ENCODE data around the gene TIGD3.

Gene TIGD3

DNA sequence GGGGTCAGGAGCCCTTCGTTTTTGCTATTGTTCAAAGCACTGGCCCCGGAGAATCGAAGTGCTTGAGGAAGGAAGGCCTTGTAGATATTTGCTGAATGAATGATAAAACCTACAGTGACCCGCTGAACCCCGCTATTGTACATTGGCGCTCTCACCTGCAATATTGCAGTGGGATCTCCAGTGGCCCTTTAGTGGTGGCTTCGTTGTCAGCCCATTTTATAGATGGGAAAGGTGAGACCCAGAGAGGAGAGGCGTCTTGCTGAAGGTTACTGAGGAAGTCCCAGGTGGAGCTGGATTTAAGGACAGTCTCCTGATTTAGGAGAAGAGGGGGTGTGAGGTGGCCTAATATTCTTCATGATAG lies 38.7 kb upstream of the TIGD3 start:
- H3K9ac ChIP-seq (ENCODE audit: low read depth, low read length): peak overlapping the region; percentile 91
- peak overlapping the region; percentile 94 for H3K4me3 ChIP-seq (ENCODE audit: low read length)
- H3K9me3 ChIP-seq (replicated peaks; ENCODE audit: low read length): no peaks in the 10 kb centered on the region
- H3K27me3 ChIP-seq (ENCODE audit: control insufficient read depth, insufficient read depth, low read length): no peaks in the 10 kb centered on the region
- peaks cover 14% of the 10 kb centered on the region for H3K36me3 ChIP-seq (ENCODE audit: insufficient read depth, low read length)
- peak overlapping the region; percentile 90 for H3K4me2 ChIP-seq (ENCODE audit: low read length)
- H3K4me1 ChIP-seq (ENCODE audit: control insufficient read depth, insufficient read depth, low read length): peaks cover 43% of the 10 kb centered on the region

DNA sequence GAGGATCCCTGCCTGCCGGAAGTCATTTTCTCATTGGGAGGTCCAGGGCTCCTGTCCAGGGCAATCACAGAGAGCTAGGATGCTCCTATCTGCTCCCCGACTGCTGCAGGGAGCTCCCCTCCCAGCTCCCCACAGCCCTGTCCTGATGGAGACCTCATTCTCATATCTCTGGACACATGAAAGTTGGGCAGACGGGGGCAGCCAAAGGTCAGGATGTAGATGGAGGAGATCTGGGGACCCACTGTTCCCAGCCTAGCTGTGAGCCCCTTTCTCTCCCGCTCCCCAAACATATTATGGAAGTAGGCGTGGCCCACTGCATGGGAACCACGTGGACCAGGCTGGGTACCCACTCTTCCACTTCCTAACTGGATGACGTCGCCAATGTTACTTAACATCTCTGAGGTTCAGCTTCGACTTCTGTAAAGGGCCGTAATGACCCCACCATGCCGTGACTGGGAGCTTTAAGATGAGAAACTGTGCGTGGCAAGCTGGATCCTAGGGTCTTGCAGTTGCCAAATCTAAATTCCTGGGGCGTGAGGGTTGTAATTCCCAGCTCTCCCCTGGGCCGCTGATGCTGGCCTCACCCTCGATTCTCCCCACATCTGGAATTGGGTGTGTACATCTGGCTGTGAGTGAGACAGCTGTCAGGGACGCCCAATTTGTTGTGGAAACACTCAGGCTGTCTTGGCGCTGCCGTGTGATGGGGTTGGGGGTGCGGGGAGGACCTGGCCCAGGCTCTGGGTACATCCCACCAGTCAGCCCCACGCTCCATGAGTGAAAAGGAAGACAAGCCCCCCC lies 38.1 kb upstream of the TIGD3 start:
- Histone ChIP-seq H3K36me3 (ENCODE audit: insufficient read depth, low read length) (peaks cover 20% of the 10 kb centered on the region), H3K27me3 (ENCODE audit: control insufficient read depth, insufficient read depth, low read length) (no peaks in the 10 kb centered on the region), H3K4me2 (ENCODE audit: low read length) (peak overlapping the region; percentile 90), H3K4me1 (ENCODE audit: control insufficient read depth, insufficient read depth, low read length) (peaks cover 37% of the 10 kb centered on the region), H3K9me3 (replicated peaks; ENCODE audit: low read length) (no peaks in the 10 kb centered on the region), H3K9ac (ENCODE audit: low read depth, low read length) (peak overlapping the region; percentile 91), H3K4me3 (ENCODE audit: low read length) (peak overlapping the region; percentile 94)

DNA sequence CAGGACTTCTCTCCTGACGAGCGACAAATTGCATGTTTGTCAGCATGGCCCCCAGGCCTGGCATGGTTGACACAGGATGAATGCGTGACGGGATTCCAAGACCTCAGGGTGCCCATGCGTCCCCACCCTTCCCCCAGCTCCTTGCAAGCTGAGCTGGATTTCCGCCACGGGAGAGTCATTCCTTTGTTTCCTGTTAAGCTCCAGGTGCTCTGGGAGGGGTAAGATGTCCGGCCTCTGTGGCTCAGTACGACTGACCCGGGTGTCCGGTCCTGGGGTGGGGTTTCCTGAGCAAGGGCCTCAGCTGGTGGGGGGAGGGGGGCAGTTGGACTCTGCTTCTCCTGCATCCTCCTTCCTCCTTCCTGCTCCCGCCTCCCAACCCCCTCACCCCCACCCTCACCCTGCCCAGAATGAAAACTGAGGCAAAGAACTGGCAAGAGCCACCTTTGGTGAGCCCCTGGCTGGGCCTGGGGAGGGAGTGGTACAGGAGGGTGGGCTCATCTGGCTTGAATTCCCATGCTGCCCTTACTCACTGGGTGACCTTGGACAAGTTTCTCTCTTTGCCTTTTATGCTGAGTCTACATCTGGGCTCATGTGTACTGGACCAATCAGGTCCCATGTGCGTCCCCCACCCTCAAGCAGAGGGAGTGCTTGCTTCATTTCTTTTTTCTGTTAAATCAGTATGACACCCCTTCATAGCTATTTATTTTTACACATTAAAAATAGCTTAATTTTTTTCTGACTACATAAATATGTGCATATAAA lies 37.3 kb upstream of the TIGD3 start:
- Histone ChIP-seq H3K9me3 (replicated peaks; ENCODE audit: low read length) (no peaks in the 10 kb centered on the region), H3K36me3 (ENCODE audit: insufficient read depth, low read length) (peaks cover 27% of the 10 kb centered on the region), H3K9ac (ENCODE audit: low read depth, low read length) (peak overlapping the region; percentile 91), H3K4me1 (ENCODE audit: control insufficient read depth, insufficient read depth, low read length) (peaks cover 34% of the 10 kb centered on the region), H3K27me3 (ENCODE audit: control insufficient read depth, insufficient read depth, low read length) (no peaks in the 10 kb centered on the region), H3K4me3 (ENCODE audit: low read length) (peak overlapping the region; percentile 94), H3K4me2 (ENCODE audit: low read length) (peak overlapping the region; percentile 90)

DNA sequence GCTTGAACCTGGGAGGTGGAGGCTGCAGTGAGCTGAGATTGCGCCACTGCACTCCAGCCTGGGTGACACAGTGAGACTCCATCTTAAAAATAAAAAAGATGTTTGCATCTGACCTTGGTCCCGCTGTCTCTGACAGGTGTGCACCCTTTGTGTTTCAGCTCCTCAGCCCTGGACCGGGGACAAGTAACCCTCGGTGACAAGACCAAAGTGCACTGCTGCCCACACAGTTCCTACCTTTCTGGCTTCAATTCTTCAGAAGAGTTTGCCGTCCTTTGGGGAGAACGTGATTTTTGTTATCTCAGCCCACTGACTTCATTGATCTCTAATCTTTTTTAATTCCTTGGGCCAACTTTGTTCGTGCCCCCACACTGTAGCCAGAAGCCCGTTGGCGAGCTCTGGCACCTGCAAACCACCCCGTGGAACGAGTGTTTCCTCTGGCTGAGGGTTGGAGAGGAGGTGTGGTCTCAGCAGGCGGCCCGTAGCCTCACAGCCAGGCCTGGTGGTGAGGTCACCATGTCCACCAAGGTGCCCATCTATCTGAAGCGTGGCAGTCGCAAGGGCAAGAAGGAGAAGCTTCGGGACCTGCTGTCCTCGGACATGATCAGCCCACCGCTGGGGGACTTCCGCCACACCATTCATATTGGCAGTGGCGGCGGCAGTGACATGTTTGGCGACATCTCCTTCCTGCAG lies 34.0 kb upstream of the TIGD3 start:
- Histone ChIP-seq H3K4me3 (ENCODE audit: low read length) (no peak overlapping the region), H3K9ac (ENCODE audit: low read depth, low read length) (no peak overlapping the region), H3K4me1 (ENCODE audit: control insufficient read depth, insufficient read depth, low read length) (peaks cover 22% of the 10 kb centered on the region)

DNA sequence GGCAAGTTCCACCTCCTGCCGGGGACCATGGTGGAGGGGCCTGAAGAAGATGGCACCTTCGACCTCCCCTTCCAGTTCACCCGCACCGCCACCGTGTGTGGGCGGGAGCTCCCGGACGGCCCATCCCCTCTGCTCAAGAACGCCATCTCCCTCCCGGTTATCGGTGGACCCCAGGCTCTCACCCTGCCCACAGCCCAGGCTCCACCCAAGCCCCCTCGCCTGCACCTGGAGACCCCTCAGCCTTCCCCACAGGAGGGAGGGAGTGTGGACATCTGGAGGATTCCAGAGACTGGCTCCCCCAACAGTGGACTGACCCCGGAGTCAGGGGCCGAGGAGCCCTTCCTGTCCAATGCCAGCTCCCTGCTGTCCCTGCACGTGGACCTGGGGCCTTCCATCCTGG lies 33.5 kb upstream of the TIGD3 start:
- Histone ChIP-seq H3K4me1 (ENCODE audit: control insufficient read depth, insufficient read depth, low read length) (peaks cover 19% of the 10 kb centered on the region), H3K27me3 (ENCODE audit: control insufficient read depth, insufficient read depth, low read length) (no peaks in the 10 kb centered on the region), H3K9me3 (replicated peaks; ENCODE audit: low read length) (no peaks in the 10 kb centered on the region), H3K4me2 (ENCODE audit: low read length) (no peak overlapping the region), H3K36me3 (ENCODE audit: insufficient read depth, low read length) (peaks cover 37% of the 10 kb centered on the region), H3K9ac (ENCODE audit: low read depth, low read length) (no peak overlapping the region), H3K4me3 (ENCODE audit: low read length) (no peak overlapping the region)

More for the DNA sequence above, 34.0 kb upstream of the TIGD3 start:
- H3K9me3 ChIP-seq (replicated peaks; ENCODE audit: low read length): no peaks in the 10 kb centered on the region
- H3K36me3 ChIP-seq (ENCODE audit: insufficient read depth, low read length): peaks cover 37% of the 10 kb centered on the region
- H3K27me3 ChIP-seq (ENCODE audit: control insufficient read depth, insufficient read depth, low read length): no peaks in the 10 kb centered on the region
- no peak overlapping the region for H3K4me2 ChIP-seq (ENCODE audit: low read length)

DNA sequence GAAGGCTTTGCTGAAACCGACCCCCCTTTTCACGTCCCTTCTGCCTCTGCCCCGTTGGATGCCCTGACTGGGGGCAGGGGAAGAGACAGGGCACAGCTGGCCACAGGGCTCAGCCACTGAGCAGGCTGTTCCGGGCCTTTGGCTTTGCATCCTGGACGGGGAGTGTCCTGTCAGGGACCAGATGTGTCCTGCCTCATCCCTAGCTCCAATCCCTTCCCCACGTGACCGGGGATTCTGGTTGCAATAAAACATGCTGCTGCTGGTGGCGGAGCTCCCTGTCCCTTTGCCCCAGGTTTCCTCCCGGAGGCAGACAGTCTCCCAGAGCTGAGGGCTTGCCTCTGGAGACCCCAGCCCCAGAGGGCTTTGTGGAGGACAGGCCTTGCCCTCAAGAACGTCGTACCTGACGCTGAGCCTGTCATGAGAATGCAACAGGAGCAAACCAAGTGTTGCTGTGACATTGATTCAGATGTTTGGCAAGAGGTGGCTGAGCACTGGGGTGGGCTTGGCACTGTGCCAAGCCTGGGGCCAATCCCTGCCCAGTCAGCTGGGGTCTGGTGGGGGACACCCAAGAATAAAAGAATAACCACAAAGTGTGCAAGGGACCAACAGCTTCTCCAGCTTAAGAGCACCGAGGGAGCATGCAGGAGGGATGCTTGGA lies 32.6 kb upstream of the TIGD3 start:
- Histone ChIP-seq H3K9ac (ENCODE audit: low read depth, low read length) (no peak overlapping the region), H3K9me3 (replicated peaks; ENCODE audit: low read length) (no peaks in the 10 kb centered on the region), H3K27me3 (ENCODE audit: control insufficient read depth, insufficient read depth, low read length) (no peaks in the 10 kb centered on the region), H3K4me2 (ENCODE audit: low read length) (no peak overlapping the region), H3K4me3 (ENCODE audit: low read length) (no peak overlapping the region), H3K36me3 (ENCODE audit: insufficient read depth, low read length) (peaks cover 37% of the 10 kb centered on the region), H3K4me1 (ENCODE audit: control insufficient read depth, insufficient read depth, low read length) (peaks cover 11% of the 10 kb centered on the region)

DNA sequence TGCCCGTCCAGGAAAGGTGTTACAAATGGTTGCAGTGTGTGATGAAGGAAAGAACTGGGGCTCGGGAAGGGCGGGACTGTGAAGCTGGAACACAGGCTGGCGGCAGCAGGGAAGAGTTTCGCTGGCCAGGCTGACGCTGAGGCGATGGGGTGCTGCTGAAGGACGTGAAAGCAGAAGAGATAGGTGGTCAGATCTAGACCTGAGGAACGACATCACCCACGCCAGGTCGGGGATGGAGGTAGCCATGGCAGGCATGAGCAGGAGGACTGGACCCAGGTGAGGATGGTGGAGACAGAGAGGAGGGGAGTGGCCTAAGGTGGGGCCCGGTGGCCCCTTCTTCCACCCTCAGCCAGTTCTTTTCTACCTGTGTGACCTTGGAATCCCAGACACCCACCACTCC lies 30.7 kb upstream of the TIGD3 start:
- Histone ChIP-seq H3K9ac (ENCODE audit: low read depth, low read length) (no peak overlapping the region), H3K4me3 (ENCODE audit: low read length) (no peak overlapping the region), H3K27me3 (ENCODE audit: control insufficient read depth, insufficient read depth, low read length) (no peaks in the 10 kb centered on the region), H3K36me3 (ENCODE audit: insufficient read depth, low read length) (peaks cover 37% of the 10 kb centered on the region), H3K4me2 (ENCODE audit: low read length) (no peak overlapping the region), H3K9me3 (replicated peaks; ENCODE audit: low read length) (no peaks in the 10 kb centered on the region), H3K4me1 (ENCODE audit: control insufficient read depth, insufficient read depth, low read length) (no peaks in the 10 kb centered on the region)

DNA sequence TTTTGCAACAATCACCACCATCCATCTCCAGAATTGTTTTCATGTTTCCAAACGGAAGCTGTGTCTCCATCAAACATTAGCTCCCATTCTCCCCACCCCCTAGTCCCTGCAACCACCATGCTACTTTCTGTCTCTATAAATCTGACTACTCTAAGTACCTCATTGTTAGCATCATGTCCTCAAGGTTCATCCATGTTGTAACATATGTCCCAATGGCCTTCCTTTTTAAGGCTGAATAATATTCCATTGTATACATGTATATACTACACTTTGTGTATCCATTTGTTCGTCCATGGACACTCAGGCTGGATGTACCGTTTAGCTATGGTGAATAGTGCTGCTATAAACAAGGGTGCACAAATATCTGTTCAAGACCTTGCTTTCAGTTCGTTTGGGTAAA lies 29.1 kb upstream of the TIGD3 start:
- no peak overlapping the region for H3K9ac ChIP-seq (ENCODE audit: low read depth, low read length)
- H3K4me1 ChIP-seq (ENCODE audit: control insufficient read depth, insufficient read depth, low read length): peaks cover 8% of the 10 kb centered on the region
- peaks cover 27% of the 10 kb centered on the region for H3K36me3 ChIP-seq (ENCODE audit: insufficient read depth, low read length)
- no peaks in the 10 kb centered on the region for H3K9me3 ChIP-seq (replicated peaks; ENCODE audit: low read length)
- no peak overlapping the region for H3K4me3 ChIP-seq (ENCODE audit: low read length)
- no peak overlapping the region for H3K4me2 ChIP-seq (ENCODE audit: low read length)
- H3K27me3 ChIP-seq (ENCODE audit: control insufficient read depth, insufficient read depth, low read length): no peaks in the 10 kb centered on the region

DNA sequence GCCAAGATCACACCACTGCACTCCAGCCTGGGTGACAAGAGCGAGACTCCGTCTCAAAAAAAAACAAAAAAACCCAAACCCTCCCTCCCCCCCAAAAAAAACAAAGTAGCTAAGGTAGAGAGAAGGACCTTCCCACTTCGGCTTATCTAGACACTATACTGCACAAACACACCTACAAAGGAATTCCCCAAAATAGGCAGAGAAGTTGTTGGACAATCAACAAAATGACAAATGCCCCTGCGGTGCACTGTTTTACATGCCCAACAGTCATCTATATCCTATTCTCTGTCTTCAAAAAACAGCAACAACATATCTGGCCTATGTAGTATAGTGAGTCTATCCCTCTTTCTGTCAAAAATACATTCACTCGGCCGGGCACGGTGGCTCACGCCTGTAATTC lies 27.5 kb upstream of the TIGD3 start:
- Histone ChIP-seq H3K27me3 (ENCODE audit: control insufficient read depth, insufficient read depth, low read length) (no peaks in the 10 kb centered on the region), H3K9ac (ENCODE audit: low read depth, low read length) (no peak overlapping the region), H3K9me3 (replicated peaks; ENCODE audit: low read length) (no peaks in the 10 kb centered on the region), H3K4me3 (ENCODE audit: low read length) (no peak overlapping the region), H3K4me2 (ENCODE audit: low read length) (no peak overlapping the region), H3K4me1 (ENCODE audit: control insufficient read depth, insufficient read depth, low read length) (peaks cover 8% of the 10 kb centered on the region), H3K36me3 (ENCODE audit: insufficient read depth, low read length) (peaks cover 12% of the 10 kb centered on the region)

DNA sequence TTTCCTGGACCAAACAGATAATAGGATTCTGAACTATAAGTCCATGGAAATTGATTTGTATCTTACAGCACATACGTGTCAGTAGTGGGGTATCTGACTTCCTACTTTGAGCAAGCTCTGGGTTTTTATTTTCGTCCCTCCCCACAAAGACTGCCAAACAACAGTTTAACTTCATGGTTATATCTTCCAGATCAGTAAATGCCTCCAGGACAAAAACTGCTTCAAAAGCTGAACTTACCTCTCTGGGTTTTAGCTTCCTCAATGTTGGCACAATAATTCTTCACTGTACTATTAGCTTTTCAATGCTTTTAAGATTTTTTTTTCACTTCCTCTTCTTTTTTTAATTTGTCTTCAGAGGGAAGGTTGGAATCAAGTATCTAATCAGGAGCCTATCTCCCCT lies 25.1 kb upstream of the TIGD3 start:
- no peaks in the 10 kb centered on the region for H3K27me3 ChIP-seq (ENCODE audit: control insufficient read depth, insufficient read depth, low read length)
- H3K9me3 ChIP-seq (replicated peaks; ENCODE audit: low read length): no peaks in the 10 kb centered on the region
- H3K4me3 ChIP-seq (ENCODE audit: low read length): no peak overlapping the region
- H3K4me1 ChIP-seq (ENCODE audit: control insufficient read depth, insufficient read depth, low read length): peaks cover 8% of the 10 kb centered on the region
- peak overlapping the region; percentile 50 for H3K4me2 ChIP-seq (ENCODE audit: low read length)
- peak overlapping the region; percentile 64 for H3K9ac ChIP-seq (ENCODE audit: low read depth, low read length)
- no peaks in the 10 kb centered on the region for H3K36me3 ChIP-seq (ENCODE audit: insufficient read depth, low read length)

DNA sequence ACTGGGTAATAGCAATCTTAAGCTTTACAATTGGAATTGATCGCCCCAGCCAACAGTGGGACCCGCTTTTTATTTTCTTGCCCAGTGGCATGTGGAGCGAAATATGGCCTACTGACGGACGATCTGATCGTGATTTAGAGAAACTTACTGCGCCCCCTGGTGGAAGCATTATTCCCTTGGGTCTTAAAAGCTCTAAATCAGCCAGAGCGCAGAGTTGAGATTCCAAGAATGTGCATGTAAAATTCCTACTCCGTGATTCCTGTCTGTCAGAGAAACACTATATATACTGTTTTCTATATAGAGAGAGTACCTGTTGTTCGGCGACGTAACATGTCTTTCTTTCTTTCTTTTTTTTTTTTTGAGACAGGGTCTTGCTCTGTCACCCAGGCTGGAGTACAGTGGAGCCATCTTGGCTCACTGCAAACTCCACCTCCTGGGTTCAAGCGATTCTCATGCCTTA lies 24.6 kb upstream of the TIGD3 start:
- peak overlapping the region; percentile 50 for H3K4me2 ChIP-seq (ENCODE audit: low read length)
- peak overlapping the region; percentile 64 for H3K9ac ChIP-seq (ENCODE audit: low read depth, low read length)
- peaks cover 8% of the 10 kb centered on the region for H3K4me1 ChIP-seq (ENCODE audit: control insufficient read depth, insufficient read depth, low read length)
- H3K27me3 ChIP-seq (ENCODE audit: control insufficient read depth, insufficient read depth, low read length): no peaks in the 10 kb centered on the region
- H3K9me3 ChIP-seq (replicated peaks; ENCODE audit: low read length): no peaks in the 10 kb centered on the region
- H3K36me3 ChIP-seq (ENCODE audit: insufficient read depth, low read length): no peaks in the 10 kb centered on the region
- H3K4me3 ChIP-seq (ENCODE audit: low read length): no peak overlapping the region
